Kidney (tissue), 14 donors: ENCODE measurements around the gene TENT4A. TPM values are rescaled to one million over a fixed set of nuclear protein-coding genes. Genes with fewer than 3 reads are reported as not detected.

Source experiments
- DNase-seq, 5 donors: peaks; one replicate each; pipeline ENCODE4 v3.0.0-alpha.2; 2013 to 2020
- FAIRE-seq: peaks from 2 replicates; lab custom pipeline; 2012; peaks lifted over from hg19 to GRCh38; lab: Jason Lieb, UNC
- H3K27ac ChIP-seq, 2 donors: one replicate each; pipeline ENCODE4 v1.7.0; 2013; ENCODE audit warnings: low read depth in 2 of 2, low read length in 2 of 2, inconsistent platforms in 1 of 2
- H3K27me3 ChIP-seq: one replicate; pipeline ENCODE4 v1.7.1; 2013; ENCODE audit warnings: low read length, inconsistent platforms; ENCODE audit not compliant: control insufficient read depth, insufficient read depth
- H3K36me3 ChIP-seq, 3 donors: one replicate each; pipeline versions ENCODE4 v1.7.0 to v1.7.1; 2013; ENCODE audit warnings: low read length in 3 of 3, control low read depth in 1 of 3, inconsistent platforms in 1 of 3; ENCODE audit not compliant: insufficient read depth in 3 of 3, control insufficient read depth in 2 of 3
- H3K4me1 ChIP-seq, 3 donors: one replicate each; pipeline versions ENCODE4 v1.7.0 to v1.7.1; 2013; ENCODE audit warnings: low read length in 3 of 3, inconsistent platforms in 1 of 3, low read depth in 1 of 3; ENCODE audit not compliant: control insufficient read depth in 2 of 3, insufficient read depth in 2 of 3
- H3K4me3 ChIP-seq, 3 donors: one replicate each; pipeline versions ENCODE4 v1.7.0 to v1.8.1; 2013; ENCODE audit warnings: low read length in 3 of 3, control low read depth in 1 of 3, inconsistent platforms in 1 of 3
- H3K9ac ChIP-seq, 3 donors: one replicate each; pipeline versions ENCODE4 v1.7.0 to v1.7.1; 2013; ENCODE audit warnings: low read length in 3 of 3, control low read depth in 1 of 3, inconsistent platforms in 1 of 3
- H3K9me3 ChIP-seq, 3 donors: one replicate each; pipeline versions ENCODE4 v1.7.0 to v1.7.1; 2013; ENCODE audit warnings: low read length in 3 of 3, control low read depth in 1 of 3, inconsistent platforms in 1 of 3; ENCODE audit not compliant: control insufficient read depth in 2 of 3, insufficient read depth in 1 of 3
- CTCF ChIP-seq: IDR thresholded peaks from 3 replicates; pipeline ENCODE4 v1.5.1; 2012; ENCODE audit warnings: mild to moderate bottlenecking, moderate library complexity, borderline replicate concordance; ENCODE audit not compliant: insufficient read depth; ENCODE audit errors: extremely low read depth
- intact Hi-C: fragments of 100-400 bp; cut with DNase I; formaldehyde crosslinking; loops from one replicate; pipeline ENCODE4 v1.11.1; 2022
- polyA plus RNA-seq: library from polyadenylated mRNA; stranded (reverse); fragments of 350-450 nt; fragmentation: Illumina TruSeq; extraction: RNeasy Lipid Tissue Mini Kit (QIAGEN cat#74804); gene quantifications from one replicate; pipeline ENCODE4 v1.2.3, GENCODE V29; 2014; ENCODE audit warnings: low read depth, low replicate concordance; ENCODE audit not compliant: insufficient read depth
- total RNA-seq: library from RNA; stranded (reverse); fragmentation: NEBNext Ultra II Directional; extraction: Animal tissue kit (Norgen Biotek cat#: 25700); gene quantifications from one replicate; pipeline ENCODE4 v1.2.1, GENCODE V29; 2021
- donor health status: control.
- donor health status: control.
- donor health status: control.
- donor health status: control.
- donor health status: control.
- donor health status: DM: yes; HTN: yes; CAD: no.
- donor health status: Normal renal cell carcinoma (clear cell type).

Gene TENT4A
- total and polyA plus RNA-seq, 2 donors from 2014 or later, result 4.8 to 22.8 TPM

- no peak overlapping the region for H3K4me3 ChIP-seq
- H3K27me3 ChIP-seq, result no peaks in the 10 kb centered on the region
- H3K4me1 ChIP-seq, result no peaks in the 10 kb centered on the region
- H3K9me3 ChIP-seq, result no peaks in the 10 kb centered on the region
- intact Hi-C loops, result no loop called here
- H3K27ac ChIP-seq, result no peak overlapping the region
- DNase-seq (no peak), FAIRE-seq (no peak)
- no peak overlapping the region for H3K9ac ChIP-seq
- no peaks in the 10 kb centered on the region for H3K36me3 ChIP-seq
- no peak for TF ChIP-seq CTCF
Measured at GRCh38 chr5:6680922-6681321, 32.3 kb upstream of the TENT4A start.

- TF ChIP-seq CTCF, result no peak
- no peak overlapping the region for H3K27ac ChIP-seq
- no peaks in the 10 kb centered on the region for H3K9me3 ChIP-seq
- H3K27me3 ChIP-seq, result no peaks in the 10 kb centered on the region
- H3K4me1 ChIP-seq, result no peaks in the 10 kb centered on the region
- no peak overlapping the region for H3K9ac ChIP-seq
- no peak for FAIRE-seq
- DNase-seq, result no peak
- intact Hi-C loops, result no loop called here
- H3K4me3 ChIP-seq, result peak overlapping the region in 1 of 3 donors; percentile 23
- H3K36me3 ChIP-seq, result no peaks in the 10 kb centered on the region
Measured at GRCh38 chr5:6681682-6682081, 31.6 kb upstream of the TENT4A start.

GRCh38 chr5:6682239-6682638, 31.0 kb upstream of the TENT4A start:
- DNase-seq, result no peak
- H3K36me3 ChIP-seq, result no peaks in the 10 kb centered on the region
- no peak overlapping the region for H3K9ac ChIP-seq
- no peak for FAIRE-seq
- no peak for TF ChIP-seq CTCF
- intact Hi-C loops, result no loop called here
- H3K4me3 ChIP-seq, result no peak overlapping the region
- no peak overlapping the region for H3K27ac ChIP-seq
- H3K27me3 ChIP-seq, result no peaks in the 10 kb centered on the region
- no peaks in the 10 kb centered on the region for H3K4me1 ChIP-seq
- H3K9me3 ChIP-seq, result no peaks in the 10 kb centered on the region

GRCh38 chr5:6683241-6683640, 30.0 kb upstream of the TENT4A start:
- TF ChIP-seq CTCF, result no peak
- Histone ChIP-seq H3K4me1 (no peaks in the 10 kb centered on the region), H3K9ac (no peak overlapping the region), H3K27me3 (no peaks in the 10 kb centered on the region), H3K4me3 (no peak overlapping the region), H3K9me3 (no peaks in the 10 kb centered on the region), H3K36me3 (no peaks in the 10 kb centered on the region), H3K27ac (no peak overlapping the region)
- no peak for DNase-seq
- intact Hi-C loops, result no loop called here
- FAIRE-seq, result no peak
